Heart left ventricle (tissue), 13 donors: ENCODE results near the gene RNF31.

ENCODE experiments used
- POLR2A ChIP-seq, 2 donors: fragments of 450-650 bp; IDR thresholded peaks; one replicate each; pipeline ENCODE4 v1.6.1; 2017; ENCODE audit warnings: antibody characterized with exemption in 2 of 2, mild to moderate bottlenecking in 2 of 2, moderate library complexity in 2 of 2
- TF ChIP-seq, protein P1 (sequence below), 12 donors: fragments of 200-600 bp; sonication (generic) in 4 of 12; IDR thresholded peaks; one replicate each; pipeline versions ENCODE4 v1.5.0 to v1.8.0; 2018 to 2022; ENCODE audit warnings: antibody characterized with exemption in 12 of 12, mild to moderate bottlenecking in 5 of 12
- donor health status: ischemic (EF 13 %, LVEDD 7.1; RV severe dilation, severe dysfunction).
- donor health status: DM: no; HTN: yes; CAD: no.
- donor health status: DM: no; HTN: no; CAD: no.
- donor health status: ischemic (EF 25% LVEDD 6.9; RV normal size, moderate dysfunction).
- donor health status: ischemic (EF 25% LVEDD 5.7; RV mildly dilated, moderate dysfunction).
- donor health status: ischemic (EF 35%, LVEDD 5.7; RV mildly dilated, moderate dysfunction).
- donor health status: nonischemic (EF 11% LVEDD 7.7; RV severe dilation, severe dysfunction).
- donor health status: DM: yes; HTN: yes; CAD: no.
- donor health status: PGD.
- donor health status: ischemic (EF 29% LVEDD 5.4; RV normal size, mild dysfunction).
- donor health status: nonischemic (EF 23%, LVEDD 6.1; RV moderate dilation, normal function).

GRCh38 chr14:24204163-24205146, 57.2 kb downstream of the RNF31 start:
- TF ChIP-seq, protein P1, sequence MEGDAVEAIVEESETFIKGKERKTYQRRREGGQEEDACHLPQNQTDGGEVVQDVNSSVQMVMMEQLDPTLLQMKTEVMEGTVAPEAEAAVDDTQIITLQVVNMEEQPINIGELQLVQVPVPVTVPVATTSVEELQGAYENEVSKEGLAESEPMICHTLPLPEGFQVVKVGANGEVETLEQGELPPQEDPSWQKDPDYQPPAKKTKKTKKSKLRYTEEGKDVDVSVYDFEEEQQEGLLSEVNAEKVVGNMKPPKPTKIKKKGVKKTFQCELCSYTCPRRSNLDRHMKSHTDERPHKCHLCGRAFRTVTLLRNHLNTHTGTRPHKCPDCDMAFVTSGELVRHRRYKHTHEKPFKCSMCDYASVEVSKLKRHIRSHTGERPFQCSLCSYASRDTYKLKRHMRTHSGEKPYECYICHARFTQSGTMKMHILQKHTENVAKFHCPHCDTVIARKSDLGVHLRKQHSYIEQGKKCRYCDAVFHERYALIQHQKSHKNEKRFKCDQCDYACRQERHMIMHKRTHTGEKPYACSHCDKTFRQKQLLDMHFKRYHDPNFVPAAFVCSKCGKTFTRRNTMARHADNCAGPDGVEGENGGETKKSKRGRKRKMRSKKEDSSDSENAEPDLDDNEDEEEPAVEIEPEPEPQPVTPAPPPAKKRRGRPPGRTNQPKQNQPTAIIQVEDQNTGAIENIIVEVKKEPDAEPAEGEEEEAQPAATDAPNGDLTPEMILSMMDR (IDR thresholded peaks at IDR 0.05): no peak
- TF ChIP-seq POLR2A (IDR thresholded peaks at IDR 0.05): no peak
